Karpas-422 (cell line): ENCODE data around the gene EZH1. TPM values are rescaled to one million over a fixed set of nuclear protein-coding genes. Genes with fewer than 3 reads are reported as not detected.
"Not testable (repeated sequence)": the region's sequence is repeated elsewhere in the genome, so short reads cannot be mapped to it uniquely, and the experiment has no call there.

Experiments
- DNase-seq: peaks from one replicate; pipeline ENCODE4 v3.0.0-alpha.2; 2015
- H2AFZ ChIP-seq: fragments of 200-600 bp; sonication (generic); 2 replicates; pipeline ENCODE4 v1.6.1; 2014; ENCODE audit warnings: antibody characterized with exemption, low read length, mixed read lengths
- H3K27ac ChIP-seq: fragments of 200-600 bp; sonication (generic); 2 replicates; pipeline ENCODE4 v1.5.1; 2014; ENCODE audit warnings: mild to moderate bottlenecking, low read length, moderate library complexity
- H3K27me3 ChIP-seq: fragments of 200-600 bp; sonication (generic); 2 replicates; pipeline ENCODE4 v1.6.1; 2014; ENCODE audit warnings: low read length, mixed read lengths
- H3K36me3 ChIP-seq: fragments of 200-600 bp; sonication (generic); 2 replicates; pipeline ENCODE4 v1.6.1; 2014; ENCODE audit warnings: low read length, mixed read lengths; ENCODE audit not compliant: insufficient read depth
- H3K4me1 ChIP-seq: fragments of 200-600 bp; sonication (generic); 2 replicates; pipeline ENCODE4 v1.6.1; 2014; ENCODE audit warnings: mild to moderate bottlenecking, low read length, mixed read lengths
- H3K4me2 ChIP-seq: fragments of 200-600 bp; sonication (generic); 2 replicates; pipeline ENCODE4 v1.6.1; 2014; ENCODE audit warnings: low read length, low read depth, mild to moderate bottlenecking; ENCODE audit not compliant: poor library complexity, severe bottlenecking
- H3K4me3 ChIP-seq: fragments of 200-600 bp; sonication (generic); 2 replicates; pipeline ENCODE4 v1.5.1; 2014; ENCODE audit warnings: mild to moderate bottlenecking, antibody characterized with exemption, low read length, mixed read lengths
- H3K79me2 ChIP-seq: fragments of 200-600 bp; sonication (generic); 2 replicates; pipeline ENCODE4 v1.6.1; 2014; ENCODE audit warnings: mild to moderate bottlenecking, low read length, mixed read lengths
- H3K9ac ChIP-seq: fragments of 200-600 bp; sonication (generic); 2 replicates; pipeline ENCODE4 v1.6.0; 2014; ENCODE audit warnings: low read length
- H3K9me2 ChIP-seq: fragments of 200-600 bp; sonication (generic), shearing (Covaris generic); replicated peaks from 2 replicates; pipeline ENCODE4 v1.6.0; 2014; ENCODE audit warnings: mild to moderate bottlenecking, low read length, moderate library complexity; ENCODE audit not compliant: insufficient read depth
- H3K9me3 ChIP-seq: fragments of 300-700, 200-600 bp; sonication (generic); 2 replicates; pipeline ENCODE4 v1.6.1; 2014; ENCODE audit warnings: low read length, mixed read lengths
- H4K20me1 ChIP-seq: fragments of 200-600 bp; sonication (generic); 2 replicates; pipeline ENCODE4 v1.6.1; 2014; ENCODE audit warnings: mild to moderate bottlenecking, antibody characterized with exemption, low read length, low read depth; ENCODE audit not compliant: insufficient read depth
- total RNA-seq: library from RNA; depleted of rRNA; stranded (reverse); fragments of >200 nt; shearing (Covaris generic); gene quantifications from 2 replicates; pipeline ENCODE4 v1.2.3, GENCODE V29; 2014; ENCODE audit warnings: low replicate concordance

EZH1 gene
- total RNA-seq, 1 experiment from 2014 or later: 38.0 TPM

DNA sequence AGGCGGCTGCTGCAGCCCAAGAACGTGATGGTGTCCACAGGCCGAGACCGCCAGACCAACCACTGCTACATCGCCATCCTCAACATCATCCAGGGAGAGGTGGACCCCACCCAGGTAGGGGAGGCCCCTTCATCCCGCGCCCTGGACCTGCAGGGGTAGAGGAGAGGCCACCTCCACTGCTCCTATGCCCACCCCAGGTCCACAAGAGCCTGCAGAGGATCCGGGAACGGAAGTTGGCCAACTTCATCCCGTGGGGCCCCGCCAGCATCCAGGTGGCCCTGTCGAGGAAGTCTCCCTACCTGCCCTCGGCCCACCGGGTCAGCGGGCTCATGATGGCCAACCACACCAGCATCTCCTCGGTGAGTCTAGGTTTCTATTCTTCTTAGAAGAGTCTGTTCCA lies 78.7 kb downstream of the EZH1 start:
- not testable (repeated sequence) for H3K36me3 ChIP-seq, H2AFZ ChIP-seq, H3K9ac ChIP-seq, DNase-seq, H3K4me1 ChIP-seq, H3K4me3 ChIP-seq, H3K4me2 ChIP-seq, H3K27me3 ChIP-seq, H3K9me2 ChIP-seq, H4K20me1 ChIP-seq, H3K79me2 ChIP-seq, H3K9me3 ChIP-seq, H3K27ac ChIP-seq

DNA sequence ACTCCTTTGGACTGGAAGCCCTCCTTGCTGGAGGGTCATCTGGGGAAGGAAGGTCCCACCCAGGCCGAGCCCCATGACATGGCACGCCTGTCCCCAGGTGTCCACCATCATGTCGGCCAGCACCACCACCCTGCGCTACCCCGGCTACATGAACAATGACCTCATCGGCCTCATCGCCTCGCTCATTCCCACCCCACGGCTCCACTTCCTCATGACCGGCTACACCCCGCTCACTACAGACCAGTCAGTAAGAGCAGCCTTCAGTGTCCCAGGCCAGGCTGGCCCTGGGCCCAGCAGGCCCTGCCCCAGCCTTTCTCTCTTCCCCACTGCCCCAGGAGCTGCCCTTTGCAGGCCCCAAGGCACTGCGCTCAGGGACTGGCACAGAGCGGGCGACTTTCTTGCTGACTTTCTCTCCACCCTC lies 79.2 kb downstream of the EZH1 start:
- Histone ChIP-seq H3K79me2 (no peaks in the 10 kb centered on the region), H3K9me3 (no peaks in the 10 kb centered on the region), H3K27me3 (no peaks in the 10 kb centered on the region), H3K4me1 (peaks cover 4% of the 10 kb centered on the region), H3K9me2 (no peaks in the 10 kb centered on the region), H3K4me2 (no peak overlapping the region), H4K20me1 (no peaks in the 10 kb centered on the region), H3K9ac (no peak overlapping the region), H3K4me3 (no peak overlapping the region), H3K36me3 (no peaks in the 10 kb centered on the region), H3K27ac (no peak overlapping the region), H2AFZ (no peak overlapping the region)
- no peak for DNase-seq

DNA sequence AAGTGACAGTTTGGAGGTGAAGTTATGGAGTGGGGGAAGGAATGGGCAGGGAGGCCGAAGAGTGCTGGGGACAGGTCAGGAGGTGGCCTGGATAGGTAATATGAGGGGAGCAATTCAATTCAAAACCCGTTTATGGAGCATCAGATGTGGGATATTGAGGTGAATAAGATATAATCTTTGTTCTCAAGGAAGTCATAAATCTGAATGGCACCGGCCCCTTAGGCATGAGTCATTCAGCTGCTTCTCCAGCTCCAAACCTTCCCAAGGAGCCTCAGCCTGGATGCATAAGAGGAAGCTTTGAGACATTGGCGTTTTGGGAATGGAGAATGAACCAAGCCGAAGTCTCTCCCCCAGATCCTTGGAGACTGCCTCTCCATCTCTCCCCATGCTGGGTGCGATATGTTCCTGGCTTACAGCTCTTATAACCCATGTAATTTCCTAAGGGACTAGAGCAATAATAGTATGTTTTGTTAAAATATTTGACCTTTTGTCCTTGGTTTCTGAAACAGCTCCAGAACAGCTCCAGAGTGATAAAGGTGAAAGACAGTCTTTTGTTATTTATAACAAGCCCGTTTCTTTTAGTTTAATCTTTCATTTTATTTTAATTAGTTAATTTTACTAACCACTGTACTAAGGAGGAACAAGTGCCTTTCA lies 84.0 kb downstream of the EZH1 start:
- H2AFZ ChIP-seq: no peak overlapping the region
- H3K79me2 ChIP-seq: no peaks in the 10 kb centered on the region
- H3K4me1 ChIP-seq: peaks cover 21% of the 10 kb centered on the region
- no peaks in the 10 kb centered on the region for H3K9me2 ChIP-seq
- no peak for DNase-seq
- peak overlapping the region; percentile 15; the same call in 1 of the 2 replicates for H3K27ac ChIP-seq
- H3K4me2 ChIP-seq: peak overlapping the region; percentile 34
- H3K9me3 ChIP-seq: no peaks in the 10 kb centered on the region
- no peak overlapping the region for H3K4me3 ChIP-seq
- peak overlapping the region; percentile 14; the same call in 1 of the 2 replicates for H3K9ac ChIP-seq
- no peaks in the 10 kb centered on the region for H4K20me1 ChIP-seq
- H3K27me3 ChIP-seq: no peaks in the 10 kb centered on the region
- no peaks in the 10 kb centered on the region for H3K36me3 ChIP-seq

DNA sequence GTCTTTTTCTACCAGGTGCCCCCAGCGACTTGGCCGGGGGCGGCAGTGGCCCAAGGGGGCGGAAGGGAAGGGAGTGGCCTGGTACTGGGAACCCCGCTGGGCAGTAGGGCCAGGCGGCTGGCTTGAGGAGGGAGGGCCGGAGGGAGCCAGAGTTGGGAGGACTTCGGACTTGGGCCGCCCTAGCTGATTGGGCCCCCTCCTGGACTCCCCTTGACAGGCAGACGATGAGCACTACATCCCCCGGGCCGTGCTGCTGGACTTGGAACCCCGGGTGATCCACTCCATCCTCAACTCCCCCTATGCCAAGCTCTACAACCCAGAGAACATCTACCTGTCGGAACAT lies 84.9 kb downstream of the EZH1 start:
- H3K9me2 ChIP-seq, H3K79me2 ChIP-seq, H3K9me3 ChIP-seq, H4K20me1 ChIP-seq, H3K27ac ChIP-seq, H3K36me3 ChIP-seq, H2AFZ ChIP-seq, DNase-seq, H3K27me3 ChIP-seq: not testable (repeated sequence)
- peak overlapping the region; percentile 87; the same call in 1 of the 2 replicates for H3K9ac ChIP-seq
- H3K4me1 ChIP-seq: peaks cover 21% of the 10 kb centered on the region
- peak overlapping the region; percentile 98 for H3K4me2 ChIP-seq
- H3K4me3 ChIP-seq: peak overlapping the region; percentile 95

DNA sequence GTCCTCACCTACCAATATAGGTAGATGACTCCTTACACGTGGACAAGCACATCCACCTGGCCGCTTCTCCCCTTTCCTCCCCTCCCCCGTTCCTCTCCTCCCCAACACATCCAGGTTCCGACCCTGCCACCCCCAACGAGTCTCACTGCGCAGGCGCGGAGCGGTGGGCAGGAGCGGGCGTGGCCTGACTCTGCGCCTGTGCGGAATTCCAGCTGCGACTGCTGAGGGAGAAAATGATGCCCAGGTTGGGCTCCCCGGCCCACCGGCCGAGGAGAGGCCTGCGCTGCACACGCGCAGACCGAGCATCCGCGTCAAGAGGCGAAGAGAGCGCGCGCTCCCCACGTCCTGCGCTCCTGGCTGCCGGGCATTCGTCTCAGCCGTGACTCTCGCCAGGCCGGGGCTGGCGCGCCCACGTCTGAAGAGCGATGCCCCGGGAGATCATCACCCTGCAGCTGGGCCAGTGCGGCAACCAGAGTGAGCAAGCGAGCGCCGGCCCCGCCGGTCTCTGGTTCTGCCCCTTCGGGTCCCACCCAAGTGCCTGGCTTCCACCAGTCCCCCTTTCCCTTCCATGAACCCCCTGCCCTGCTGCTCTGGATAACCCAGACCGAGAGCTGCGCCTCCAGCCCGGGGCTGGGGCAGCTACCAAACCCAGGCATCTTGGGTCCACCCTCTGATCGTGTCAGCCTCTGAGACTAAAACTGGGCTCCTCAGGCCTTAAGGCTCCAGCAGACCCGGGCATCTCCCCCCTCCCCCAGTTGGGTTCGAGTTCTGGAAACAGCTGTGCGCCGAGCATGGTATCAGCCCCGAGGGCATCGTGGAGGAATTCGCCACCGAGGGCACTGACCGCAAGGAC lies 85.5 kb downstream of the EZH1 start, which contains the start of gene TUBG2:
Gene TUBG2 (plus strand): TSS at position 206 of the 853 bp plus-strand sequence. CDS start 220 bp downstream, at position 426.
- no peaks in the 10 kb centered on the region for H3K9me3 ChIP-seq
- H3K27me3 ChIP-seq: no peaks in the 10 kb centered on the region
- peak; percentile 97 for DNase-seq
- H3K4me1 ChIP-seq: peaks cover 21% of the 10 kb centered on the region
- H2AFZ ChIP-seq: peak within 1 kb of the TSS; percentile 93
- no peaks in the 10 kb centered on the region for H3K79me2 ChIP-seq
- no peaks in the 10 kb centered on the region for H3K9me2 ChIP-seq
- H3K36me3 ChIP-seq: no peaks in the 10 kb centered on the region
- H4K20me1 ChIP-seq: no peaks in the 10 kb centered on the region
- H3K9ac ChIP-seq: peak within 1 kb of the TSS; percentile 87
- peak within 1 kb of the TSS; percentile 30; the same call in 1 of the 2 replicates for H3K27ac ChIP-seq
- peak within 1 kb of the TSS; percentile 95 for H3K4me3 ChIP-seq
- peak within 1 kb of the TSS; percentile 98 for H3K4me2 ChIP-seq

DNA sequence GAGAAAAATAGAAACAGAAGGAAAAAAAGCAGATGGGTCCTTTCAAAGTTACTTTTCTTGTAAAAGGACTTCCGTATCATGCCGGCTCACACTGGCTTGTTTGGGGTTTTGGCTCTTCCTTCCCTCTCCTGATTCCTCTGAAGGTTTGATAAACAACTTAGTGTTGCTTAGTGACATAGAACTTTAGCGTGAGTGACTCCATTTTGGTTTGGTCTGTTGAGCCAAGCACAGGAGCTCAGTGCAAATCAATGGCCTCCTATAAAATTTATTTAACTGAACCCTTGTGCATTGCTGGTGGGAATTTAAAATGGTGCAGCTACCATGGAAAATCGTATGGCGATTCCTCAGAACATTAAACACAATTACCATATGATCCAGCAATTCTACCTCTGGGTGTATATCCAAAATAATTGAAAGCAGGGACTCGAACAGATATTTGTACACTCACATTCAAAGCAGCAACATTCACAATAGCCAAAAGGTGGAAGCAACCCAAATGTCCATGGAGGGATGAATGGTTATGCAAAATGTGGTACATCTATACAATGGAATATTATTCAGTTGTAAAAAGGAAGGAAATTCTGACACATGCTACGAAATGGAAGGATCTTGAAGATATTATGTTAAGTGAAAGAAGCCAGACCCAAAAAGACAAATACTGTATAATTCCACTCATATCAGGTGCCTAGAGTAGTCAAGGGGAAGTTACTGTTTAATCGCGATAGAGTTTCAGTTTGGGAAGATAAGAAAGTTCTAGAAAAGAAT lies 86.8 kb downstream of the EZH1 start:
- Histone ChIP-seq H3K9me3 (no peaks in the 10 kb centered on the region), H3K27me3 (no peaks in the 10 kb centered on the region), H2AFZ (no peak overlapping the region), H4K20me1 (no peaks in the 10 kb centered on the region), H3K9ac (no peak overlapping the region), H3K27ac (no peak overlapping the region), H3K4me1 (peaks cover 21% of the 10 kb centered on the region), H3K79me2 (no peaks in the 10 kb centered on the region), H3K36me3 (no peaks in the 10 kb centered on the region), H3K4me3 (0 out of 2 replicates have a peak overlapping the region, but pooled peaks have one; percentile 95), H3K4me2 (peak overlapping the region; percentile 98), H3K9me2 (no peaks in the 10 kb centered on the region)
- DNase-seq: no peak

DNA sequence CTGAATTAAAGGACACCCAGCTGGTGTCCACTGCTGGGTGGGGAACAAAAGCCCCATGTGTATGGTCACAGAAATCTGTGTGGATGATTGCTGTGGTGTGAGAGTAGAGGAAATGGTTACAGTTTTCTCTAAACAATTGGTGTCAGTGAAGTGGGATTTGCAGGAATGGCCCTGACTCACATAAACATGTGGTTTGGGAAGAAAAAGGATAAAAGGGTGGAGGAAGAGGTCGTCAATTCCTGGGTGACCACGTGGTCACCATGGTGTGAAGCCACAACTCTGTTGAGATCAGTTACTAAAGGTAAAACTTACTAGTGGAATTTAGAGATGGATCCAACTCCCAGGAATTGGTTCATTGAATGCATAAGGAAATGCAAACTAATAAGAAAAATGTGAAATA lies 89.3 kb downstream of the EZH1 start:
- no peaks in the 10 kb centered on the region for H3K36me3 ChIP-seq
- no peaks in the 10 kb centered on the region for H3K9me3 ChIP-seq
- H3K27ac ChIP-seq: no peak overlapping the region
- peaks cover 17% of the 10 kb centered on the region for H3K4me1 ChIP-seq
- no peaks in the 10 kb centered on the region for H3K27me3 ChIP-seq
- H4K20me1 ChIP-seq: no peaks in the 10 kb centered on the region
- DNase-seq: no peak
- no peak overlapping the region for H3K4me2 ChIP-seq
- H3K4me3 ChIP-seq: no peak overlapping the region
- H2AFZ ChIP-seq: no peak overlapping the region
- H3K79me2 ChIP-seq: no peaks in the 10 kb centered on the region
- H3K9me2 ChIP-seq: no peaks in the 10 kb centered on the region
- no peak overlapping the region for H3K9ac ChIP-seq
